Measurements from ENCODE around the gene XPC.
"Not testable (repeated sequence)": the region's sequence is repeated elsewhere in the genome, so short reads cannot be mapped to it uniquely, and the experiment has no call there.

Gene XPC

DNA sequence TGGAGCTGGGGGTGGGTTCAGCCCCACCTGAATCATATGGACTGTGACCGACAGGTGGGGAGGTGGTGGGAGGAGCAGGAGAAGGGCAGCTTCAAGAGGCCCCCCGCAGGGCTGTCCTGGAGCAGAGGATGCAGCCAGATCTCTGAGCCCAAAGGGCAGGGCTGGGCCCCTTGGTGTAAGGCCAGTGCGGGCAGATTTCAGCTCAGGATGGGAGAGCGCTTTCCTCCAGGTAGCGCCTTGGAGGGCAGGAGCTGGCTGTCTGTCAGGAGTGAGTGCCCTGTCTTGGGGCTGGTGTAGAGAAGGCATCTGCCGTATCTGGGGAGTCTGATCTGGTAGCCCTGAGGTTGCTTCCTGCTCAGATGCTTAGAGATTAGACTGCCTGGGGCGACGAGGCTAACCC, 46.3 kb downstream of the XPC start:
- DNase-seq = no peak

DNA sequence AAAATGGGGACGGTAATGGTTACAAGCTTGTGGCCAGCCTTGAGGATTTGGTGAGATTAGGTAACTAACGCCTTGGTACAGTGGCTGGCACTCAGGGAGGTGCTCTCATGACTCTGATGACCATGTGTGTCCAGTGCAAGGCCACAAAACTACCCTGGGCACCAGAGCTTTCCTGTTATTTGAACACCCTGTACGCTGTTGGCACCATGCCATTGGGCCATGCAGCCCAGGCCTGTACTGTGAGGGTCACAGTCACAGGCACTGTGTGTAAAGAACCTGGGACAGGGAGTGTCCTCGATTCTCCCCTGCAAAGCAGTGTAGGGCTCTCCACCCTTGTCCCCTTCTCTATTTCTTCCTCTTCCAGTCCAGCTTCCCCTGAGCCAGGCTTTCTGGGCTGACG, 47.3 kb downstream of the XPC start:
- no peak for DNase-seq

DNA sequence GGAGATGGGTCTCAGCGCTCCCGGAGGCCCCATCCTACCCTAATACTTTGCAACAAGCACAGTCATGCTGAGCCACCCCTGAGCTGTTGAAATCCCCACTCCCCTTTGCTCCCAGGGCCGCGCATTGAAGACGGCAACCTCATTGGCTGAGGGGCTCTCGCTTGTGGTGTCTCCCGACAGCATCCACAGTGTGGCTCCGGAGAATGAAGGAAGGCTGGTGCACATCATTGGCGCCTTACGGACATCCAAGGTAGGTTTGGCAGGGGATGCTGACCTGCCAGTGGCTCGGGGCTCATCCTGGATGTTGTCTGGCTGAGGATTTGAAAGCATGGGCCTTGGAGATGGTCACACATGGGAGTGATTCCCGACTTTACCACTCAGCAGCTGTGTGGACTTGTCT, 47.7 kb downstream of the XPC start:
- DNase-seq = no peak

DNA sequence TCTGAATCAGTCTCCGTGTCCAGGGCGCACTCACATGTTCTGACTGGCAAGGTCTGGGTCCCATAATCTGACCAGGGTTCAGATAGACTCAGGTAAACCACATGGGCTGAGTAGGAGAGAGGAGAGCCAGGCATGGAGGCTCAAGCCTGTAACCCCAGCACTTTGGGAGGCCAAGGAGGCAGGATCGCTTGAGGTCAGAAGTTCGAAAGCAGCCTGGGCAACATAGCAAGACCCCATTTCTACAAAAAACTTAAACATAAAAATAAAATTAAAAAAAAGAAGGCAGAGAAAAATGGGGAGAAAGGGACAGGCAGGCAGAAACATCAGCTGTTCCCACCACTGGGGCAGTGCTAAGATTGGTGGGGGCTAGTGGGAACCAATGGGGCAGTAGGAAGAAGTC, 48.2 kb downstream of the XPC start:
- DNase-seq = no peak

DNA sequence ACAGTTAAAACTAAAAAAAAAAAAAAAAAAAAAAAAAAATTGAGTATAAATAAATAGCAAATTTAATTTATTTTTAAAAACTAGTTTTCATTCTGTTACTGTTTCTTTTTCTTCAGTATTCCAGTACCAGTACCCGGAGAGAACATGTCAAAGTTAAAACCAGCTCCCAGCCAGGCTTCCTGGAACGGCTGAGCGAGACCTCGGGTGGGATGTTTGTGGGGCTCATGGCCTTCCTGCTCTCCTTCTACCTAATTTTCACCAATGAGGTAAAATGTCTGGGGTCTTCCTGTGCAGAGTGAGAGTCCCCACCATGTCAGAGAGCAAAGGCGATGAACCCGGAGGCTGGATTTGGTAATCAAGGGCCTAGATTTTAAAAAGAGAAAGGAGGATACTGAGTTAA, 49.1 kb downstream of the XPC start:
- no peak for DNase-seq

DNA sequence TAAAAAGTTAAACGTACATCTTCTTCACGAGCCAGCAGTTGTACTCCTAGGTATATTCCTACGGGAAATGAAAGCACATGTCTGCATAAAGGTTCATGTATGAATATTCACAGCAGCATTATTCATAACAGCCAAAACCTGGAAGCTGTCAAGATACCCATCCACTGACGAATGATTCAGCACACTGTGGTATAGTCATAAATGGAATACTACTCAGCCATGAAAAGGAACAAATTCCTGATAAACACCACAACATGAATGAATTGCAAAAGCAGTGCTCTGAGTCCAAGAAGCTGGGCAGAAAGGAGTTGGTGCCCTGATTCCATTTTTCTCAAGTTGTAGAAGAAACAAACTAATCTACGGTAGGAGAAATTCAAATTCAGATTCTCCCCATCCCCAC, 49.7 kb downstream of the XPC start:
- no peak for DNase-seq

DNA sequence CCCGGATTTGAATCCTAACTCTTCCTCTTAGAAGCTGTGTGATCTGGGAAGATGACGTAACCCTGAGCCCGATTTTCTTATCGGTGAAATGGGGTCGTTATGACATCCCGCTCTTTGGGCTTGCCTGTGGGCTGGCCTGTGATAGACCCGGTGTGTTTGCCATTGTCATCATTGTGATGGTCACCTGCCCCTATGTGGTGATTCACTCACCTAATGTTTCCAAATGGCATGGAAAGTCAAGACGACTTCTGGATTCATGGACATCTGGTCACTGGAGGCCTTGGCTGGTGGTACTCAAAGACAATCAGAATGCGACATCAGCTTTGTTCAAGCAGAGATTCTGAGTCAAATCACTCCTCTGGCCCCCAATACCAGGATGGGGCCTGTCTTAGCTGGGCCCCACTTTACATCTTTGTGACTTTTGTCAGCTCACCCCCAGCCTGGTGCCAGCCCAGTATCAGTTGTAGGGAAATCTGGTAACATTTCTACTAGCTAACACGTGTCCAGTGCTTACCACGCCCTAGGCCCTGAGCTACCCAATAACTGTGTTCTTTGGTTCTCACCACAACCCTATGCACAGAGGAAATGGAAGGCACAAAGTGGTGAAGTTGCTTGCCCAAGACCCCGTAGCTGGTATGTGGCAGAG, 50.8 kb downstream of the XPC start:
- DNase-seq = no peak

DNA sequence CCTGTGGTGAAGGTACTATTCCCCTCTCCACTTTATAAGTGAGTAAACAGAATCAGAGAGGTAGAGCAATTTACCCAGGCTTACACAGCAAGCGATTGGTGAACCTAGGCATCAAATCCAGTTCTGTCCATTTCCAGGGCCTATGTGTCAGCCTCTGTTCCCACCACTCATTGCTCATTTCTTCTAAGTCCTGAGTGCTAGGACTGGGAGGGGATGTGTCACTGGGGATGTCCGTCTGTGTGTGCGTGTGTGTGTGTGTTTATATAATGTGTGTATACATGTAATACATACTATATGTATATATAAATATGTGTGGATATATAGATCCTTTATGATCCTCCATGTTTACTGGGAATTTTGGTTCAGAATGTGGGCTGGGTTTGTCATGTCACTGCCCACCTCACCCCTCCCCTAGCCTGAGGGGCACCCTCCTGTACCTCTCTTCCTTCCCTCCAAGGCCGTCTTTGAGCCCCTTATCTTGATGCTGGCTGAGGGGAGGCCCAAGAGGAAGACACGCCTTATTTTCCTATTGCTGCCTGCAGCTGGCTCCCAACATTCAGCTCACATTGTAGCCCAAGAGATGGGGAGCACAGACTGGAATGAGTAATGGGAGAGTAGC, 51.4 kb downstream of the XPC start:
- DNase-seq = no peak

DNA sequence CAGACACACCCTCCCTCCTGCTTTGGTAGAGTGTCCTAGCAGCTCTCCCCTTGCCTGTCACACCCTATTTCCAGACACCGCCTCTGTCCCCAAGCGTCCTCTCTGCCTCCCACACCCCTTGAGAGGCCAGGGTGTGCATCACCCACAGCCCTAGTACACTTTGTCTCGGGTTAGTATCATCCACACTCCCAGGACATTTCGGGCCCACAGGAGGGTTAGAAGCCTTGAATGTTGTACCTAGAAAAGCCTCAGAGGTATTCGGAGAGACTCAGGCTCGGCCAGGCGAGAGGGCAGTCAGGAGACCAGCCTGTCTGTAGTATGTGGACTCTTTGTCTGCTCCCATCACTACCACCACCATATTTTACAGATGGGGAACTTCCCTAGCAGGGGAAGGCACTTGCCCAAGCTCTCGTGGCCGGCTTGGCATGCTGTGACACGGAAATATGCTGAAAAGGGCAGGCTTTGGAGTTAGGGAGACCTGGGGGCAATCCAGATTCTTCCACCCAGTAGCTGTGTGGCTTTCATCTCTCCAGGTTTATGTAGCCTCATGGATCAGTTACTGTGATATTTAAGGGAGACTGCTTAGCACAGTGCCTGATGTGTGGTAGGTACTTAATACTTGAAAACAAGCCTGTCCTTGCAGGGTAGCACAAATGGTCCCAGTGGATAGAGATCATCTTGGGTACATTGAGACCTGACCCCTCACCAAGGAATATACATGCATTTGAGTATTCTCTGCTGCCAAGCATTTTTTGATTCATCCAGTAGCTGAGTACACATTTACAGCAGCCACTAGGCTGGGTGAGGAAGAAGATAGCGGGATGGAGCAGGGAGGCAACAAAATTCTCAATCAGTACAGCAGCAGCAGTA, 52.1 kb downstream of the XPC start:
- DNase-seq = no peak

DNA sequence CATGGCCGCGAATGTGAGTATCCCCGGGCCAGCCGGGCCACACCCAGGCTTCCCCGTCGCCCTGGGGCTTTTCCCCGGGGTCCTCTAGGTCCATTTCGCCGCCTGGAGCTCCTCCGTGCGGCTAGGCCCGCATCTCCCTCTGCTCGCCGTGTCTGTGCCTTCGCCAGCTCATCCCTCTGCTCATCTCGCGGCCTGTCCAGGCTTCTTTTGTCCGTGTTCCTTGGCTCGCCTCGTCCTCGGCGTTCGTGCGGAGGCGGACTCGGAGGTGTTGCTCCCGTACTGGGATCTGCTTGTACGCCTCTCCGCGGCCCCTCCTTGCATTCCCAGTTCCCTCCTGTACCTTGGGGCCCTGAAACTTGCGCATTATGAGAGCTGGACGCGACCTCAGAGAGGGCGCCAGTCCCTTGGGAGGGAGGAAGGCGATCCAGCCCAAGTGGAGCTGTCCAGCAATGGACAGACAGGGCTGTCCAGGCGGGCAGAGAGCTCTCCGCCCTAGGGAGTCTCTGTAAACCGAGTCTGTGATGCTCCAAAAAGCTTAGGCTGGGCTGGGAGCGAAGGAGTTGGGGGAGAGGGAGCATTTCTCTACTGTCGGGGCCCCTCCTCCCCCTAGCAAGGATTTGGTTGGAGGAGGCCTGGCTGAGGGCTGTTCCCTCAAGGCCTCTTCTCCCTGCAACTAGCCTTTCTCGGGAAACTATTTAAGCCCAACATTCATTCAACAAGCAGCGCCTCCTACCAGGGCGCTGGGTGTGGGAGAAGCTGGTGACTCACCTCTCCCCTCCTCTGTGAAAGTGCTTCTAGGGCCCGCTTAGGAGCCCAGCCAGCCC, 53.0 kb downstream of the XPC start:
- DNase-seq = peak; percentile 98

DNA sequence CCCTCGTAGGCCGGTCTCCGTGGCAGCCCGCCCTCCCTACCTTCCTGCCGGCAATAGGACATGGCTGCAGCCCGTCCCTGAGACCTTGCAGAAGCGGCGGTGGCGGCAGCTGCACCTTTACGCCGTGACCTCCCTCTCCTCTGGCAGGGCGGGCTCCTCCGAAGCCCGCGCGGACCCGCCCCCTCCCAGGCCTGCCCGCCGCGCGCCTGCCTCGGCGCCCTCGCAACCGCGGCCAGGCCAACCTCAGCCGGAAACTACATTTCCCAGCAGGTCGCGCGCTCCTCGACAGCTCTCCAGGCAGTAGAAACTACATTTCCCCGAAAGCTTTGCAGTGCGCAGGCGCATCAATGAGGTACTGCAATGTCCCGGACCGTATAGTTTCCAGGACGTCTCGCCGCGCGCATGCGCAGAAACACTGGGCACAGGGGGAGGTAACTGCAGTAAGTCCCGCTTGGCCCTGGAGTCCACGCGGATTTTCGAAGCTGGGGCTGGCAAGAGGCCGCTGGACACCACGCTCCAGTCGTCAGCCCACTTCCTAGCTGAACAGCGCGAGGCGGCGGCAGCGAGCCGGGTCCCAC, 53.7 kb downstream of the XPC start, which contains the start of the genes CHCHD4 and TMEM43:
TSS of gene CHCHD4 (minus strand) at position 256 of the 578 bp plus-strand sequence. CDS start at position 62, 194 bp downstream.
TSS of gene TMEM43 (plus strand) at position 438 of the 578 bp plus-strand sequence. CDS start 142 bp downstream, outside the sequence.
- DNase-seq = peak; percentile 99

DNA sequence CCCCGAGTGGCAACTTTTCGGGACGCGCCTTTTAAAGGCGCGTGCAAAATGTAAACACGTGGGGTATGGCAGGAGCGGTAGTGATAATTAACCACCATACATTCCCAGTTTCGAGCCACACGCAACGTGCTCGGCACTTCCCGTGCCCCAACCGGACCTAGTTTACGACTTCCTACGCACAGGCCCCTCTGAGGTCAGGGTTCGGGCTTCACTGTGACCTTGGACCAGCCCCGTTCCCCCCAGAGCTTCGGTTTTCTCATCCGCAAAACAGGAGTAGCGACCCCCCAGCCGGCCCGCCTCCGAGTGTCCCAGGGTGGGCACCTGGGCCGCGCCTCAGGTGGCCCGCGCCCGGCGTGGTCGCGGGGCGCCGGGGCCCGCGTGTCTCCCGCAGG, 54.2 kb downstream of the XPC start:
- DNase-seq = peak; percentile 49

DNA sequence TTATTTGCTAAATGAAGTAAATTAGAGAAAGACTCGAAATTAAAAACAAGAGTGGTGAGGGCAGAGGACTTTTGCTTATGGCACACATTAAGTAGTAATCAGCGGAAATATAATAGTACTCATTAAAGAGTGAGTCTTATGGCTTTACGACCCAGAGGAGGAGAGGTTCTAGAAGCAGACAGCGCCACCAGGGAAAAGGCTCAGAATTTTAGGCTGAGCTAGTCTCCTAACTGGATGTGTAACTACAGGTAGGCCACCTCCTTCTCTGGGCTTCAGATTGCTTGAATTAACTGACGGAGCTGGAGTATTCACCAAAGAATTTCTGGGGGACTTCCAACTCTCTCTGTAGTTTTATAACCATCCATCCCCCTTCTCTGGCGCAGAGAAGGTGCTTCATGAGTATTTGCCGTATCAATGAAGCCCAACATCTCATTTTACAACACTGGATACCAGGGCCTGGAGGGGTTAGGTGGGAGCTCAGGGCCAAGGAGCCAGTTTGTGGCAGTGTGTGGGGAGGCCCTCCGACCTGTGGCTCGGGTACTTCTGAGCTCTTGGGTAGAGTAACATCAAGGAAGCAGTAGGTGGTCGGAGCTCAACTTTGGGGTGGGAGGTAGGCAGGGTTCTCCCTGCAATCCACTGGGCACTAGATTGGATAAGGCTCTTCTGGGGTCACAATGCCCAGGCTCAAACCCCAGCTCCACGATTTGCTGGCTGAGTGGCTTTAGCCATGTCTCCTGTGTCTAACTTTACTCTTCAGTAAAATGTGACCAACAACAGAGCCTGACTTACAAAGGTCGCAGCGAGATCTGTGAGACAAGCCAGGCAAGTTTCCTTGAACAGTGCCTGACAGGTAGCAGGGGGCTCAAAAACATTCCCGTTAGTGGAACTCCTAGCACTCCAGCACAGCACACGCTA, 54.8 kb downstream of the XPC start:
- no peak for DNase-seq

DNA sequence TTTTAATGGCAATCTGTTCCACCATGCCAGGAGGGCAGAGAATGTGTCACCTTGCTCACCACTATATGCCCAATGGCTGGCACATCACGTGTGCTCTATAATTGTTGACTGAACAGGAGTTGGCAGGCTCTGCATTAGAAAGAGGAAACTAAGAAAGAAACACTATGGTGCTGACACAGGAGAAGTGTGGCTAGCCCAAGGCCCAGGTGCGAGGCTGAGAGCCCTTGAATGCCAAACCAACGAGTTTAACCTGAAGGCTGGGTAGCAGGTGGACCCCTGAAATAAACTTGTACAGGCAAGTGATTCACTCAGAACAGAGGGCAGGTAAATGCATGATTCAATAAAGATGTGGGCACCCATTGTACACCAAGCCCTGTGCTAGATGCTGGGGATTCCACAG, 56.1 kb downstream of the XPC start:
- DNase-seq = no peak

DNA sequence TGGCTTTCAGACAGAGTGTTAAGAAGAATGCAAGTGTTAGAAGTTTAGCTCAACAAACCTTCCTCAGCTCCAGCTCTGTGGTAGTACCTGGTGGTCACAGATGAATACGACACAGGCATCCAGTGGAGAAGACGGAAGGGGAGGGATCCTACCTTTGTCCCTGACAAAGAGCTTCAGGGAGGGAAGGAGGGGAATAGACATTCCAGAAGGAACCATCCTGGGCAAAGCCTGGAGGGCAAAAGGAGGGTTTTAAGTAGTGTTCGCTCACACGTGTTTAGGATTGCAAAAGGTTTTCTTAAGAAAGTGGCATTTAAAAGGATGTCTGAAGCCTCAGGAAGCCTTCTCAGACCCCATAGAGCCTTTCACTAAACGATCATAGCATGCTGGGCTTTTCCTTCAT, 56.5 kb downstream of the XPC start:
- no peak for DNase-seq

DNA sequence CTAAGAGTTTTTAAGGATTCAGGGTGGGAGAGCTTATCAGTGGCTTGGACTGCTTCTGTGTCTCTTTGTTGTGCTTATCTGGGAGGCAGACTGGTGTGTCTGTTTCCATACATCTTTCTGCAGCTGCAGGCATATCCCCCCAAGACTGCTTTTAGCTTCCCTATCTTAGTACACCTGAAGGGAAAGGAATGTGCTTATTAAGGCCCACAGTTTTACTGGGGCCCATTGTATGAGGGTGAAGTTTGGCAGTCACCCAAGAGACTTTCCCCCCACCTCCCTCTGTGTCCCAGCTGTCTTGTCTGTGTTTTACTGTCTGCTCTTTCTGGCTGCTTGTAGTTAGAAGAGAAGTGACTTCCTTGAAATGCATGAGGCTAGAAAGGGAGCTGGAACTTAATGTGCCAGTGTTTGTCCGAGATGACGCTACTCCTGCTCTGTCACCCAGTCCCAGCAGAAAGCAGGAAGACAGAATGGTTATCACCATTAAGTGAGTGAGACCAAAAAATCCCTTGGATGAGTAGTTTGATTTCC, 57.4 kb downstream of the XPC start:
- not testable (repeated sequence) for DNase-seq

DNA sequence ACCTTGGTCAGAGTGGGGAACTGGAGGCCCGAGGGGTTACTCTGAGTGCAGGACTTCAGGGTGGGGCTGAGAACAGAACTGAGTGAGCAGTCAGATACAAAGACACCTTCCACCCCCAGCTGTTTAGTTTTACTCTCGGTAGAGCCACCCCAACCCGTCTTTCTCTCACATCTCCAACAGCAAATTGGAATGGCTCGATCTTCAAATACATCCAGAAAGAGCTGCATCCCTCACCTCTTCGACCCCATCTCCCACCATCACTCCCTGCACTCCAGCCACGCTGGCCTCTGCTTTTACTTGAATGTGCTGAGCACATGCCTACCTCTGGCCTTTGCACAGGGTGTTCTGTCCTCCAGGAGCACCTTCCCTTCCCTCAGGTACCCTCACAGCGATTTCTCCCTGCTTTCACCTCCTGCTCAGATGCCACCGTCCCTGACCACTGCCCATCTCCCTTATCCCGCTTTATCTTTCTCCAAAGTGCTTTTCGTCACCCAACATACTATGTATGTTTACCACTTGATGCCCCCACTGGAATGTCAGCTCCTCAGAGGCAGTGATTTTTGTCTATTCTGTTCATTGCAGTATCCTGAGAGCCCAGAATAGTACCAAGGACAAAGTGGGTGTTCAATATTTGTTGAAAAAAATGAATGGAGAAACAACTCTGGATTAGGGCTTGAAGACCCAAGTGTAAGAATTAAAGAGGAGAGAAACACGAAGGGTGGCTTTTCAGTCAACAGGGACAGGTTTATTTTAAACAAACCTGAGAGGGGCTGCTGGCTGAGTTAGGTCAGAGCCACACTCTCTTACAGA, 58.1 kb downstream of the XPC start:
- no peak for DNase-seq

DNA sequence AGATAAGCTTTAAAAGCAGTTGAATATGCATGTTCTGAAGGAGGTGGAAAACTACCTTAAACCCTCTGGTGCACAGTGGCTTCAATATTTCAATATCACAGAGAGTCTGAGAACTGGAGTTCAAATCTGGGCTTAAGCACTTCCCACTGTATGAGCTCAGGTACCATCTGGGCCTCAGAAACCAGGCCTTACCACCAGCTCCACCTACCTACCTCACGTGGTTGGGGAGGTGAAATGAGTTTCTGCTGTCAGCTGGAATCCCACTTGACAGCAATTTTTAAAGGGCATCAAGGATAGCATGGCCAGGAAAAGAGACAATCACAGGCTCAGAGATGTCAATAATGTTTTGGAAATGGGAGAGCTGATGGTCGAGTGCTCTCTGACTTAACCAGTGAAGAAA, 58.8 kb downstream of the XPC start:
- no peak for DNase-seq

DNA sequence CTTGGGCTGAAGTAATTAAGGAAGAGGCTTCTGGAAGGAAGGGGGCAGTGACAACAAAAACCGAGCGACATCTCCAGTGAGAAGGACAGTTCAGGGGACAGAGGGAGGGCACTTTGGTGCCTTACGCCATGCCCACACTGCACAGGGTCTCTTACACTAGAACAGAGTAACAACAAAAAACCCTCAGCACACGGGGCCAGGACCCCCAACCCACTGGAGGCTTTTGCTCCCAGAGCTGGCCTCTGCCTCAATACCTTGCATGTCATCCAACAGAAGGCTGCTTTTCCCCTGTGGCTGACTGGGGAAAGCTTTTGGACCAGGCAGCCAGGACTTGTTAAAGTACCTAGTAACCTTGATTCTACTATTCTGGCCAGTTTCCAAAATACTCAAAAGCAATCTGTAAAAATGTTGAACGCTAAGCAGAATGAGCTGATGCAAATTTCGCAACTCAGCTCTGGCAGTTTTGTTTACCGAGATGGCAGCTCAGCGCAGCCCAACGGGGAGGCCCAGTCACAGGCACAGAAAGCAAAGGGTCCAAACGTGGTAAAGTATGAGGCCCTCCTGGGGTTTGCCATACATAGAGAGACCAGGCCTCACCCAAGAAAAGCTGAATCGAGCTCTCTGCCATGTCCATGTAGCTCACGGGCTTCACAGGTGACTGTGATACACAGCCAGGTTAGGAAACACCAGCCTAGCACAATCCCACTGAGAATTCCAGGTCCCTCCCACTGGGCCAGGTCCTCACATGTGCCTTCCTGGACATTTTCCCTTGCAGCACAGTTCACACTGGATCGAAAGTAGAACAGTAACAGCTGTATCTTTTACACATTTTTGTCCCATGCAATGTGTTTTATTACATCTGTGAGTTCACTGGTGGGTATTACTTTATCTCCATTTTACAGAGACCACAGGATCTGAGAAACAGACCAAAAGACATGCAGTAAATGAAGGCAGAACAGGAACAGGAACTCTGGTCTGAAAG, 59.7 kb downstream of the XPC start:
- no peak for DNase-seq

Measured in fibroblast of skin of back (primary cell).